ENCODE measurements around the gene NFIX. TPM values are rescaled to one million over a fixed set of nuclear protein-coding genes. Genes with fewer than 3 reads are reported as not detected.

The NFIX gene
- total RNA-seq, 4 donors from 2014 or later: 27.4 to 381 (median 78.4) TPM

GRCh38 chr19:13047374-13047773 lies 52.1 kb downstream of the NFIX start:
- no peaks in the 10 kb centered on the region for H3K27me3 ChIP-seq
- no peak overlapping the region for H3K4me3 ChIP-seq
- peak overlapping the region; percentile 22 to 67 for H3K27ac ChIP-seq
- TF ChIP-seq POLR2A (IDR thresholded peaks at IDR 0.05) (no peak), CTCF (IDR thresholded peaks at IDR 0.05) (no peak)
- no peaks in the 10 kb centered on the region for H3K36me3 ChIP-seq
- H3K4me1 ChIP-seq: peaks cover 19 to 38% of the 10 kb centered on the region in 2 donors
- no peak for DNase-seq
- intact Hi-C loops (cut with DNase I; ENCODE audit: low total_unique reads): no loop called here
- no peaks in the 10 kb centered on the region for H3K9me3 ChIP-seq

- intact Hi-C loops (cut with DNase I; ENCODE audit: low total_unique reads): no loop called here
- Histone ChIP-seq H3K4me1 (peaks cover 29 to 49% of the 10 kb centered on the region in 2 donors), H3K36me3 (no peaks in the 10 kb centered on the region), H3K4me3 (no peak overlapping the region), H3K27me3 (no peaks in the 10 kb centered on the region), H3K27ac (peak overlapping the region; percentile 98 to 100), H3K9me3 (no peaks in the 10 kb centered on the region)
- DNase-seq: no peak
- TF ChIP-seq POLR2A (IDR thresholded peaks at IDR 0.05) (no peak), CTCF (IDR thresholded peaks at IDR 0.05) (no peak)
These were observed 55.0 kb downstream of the NFIX start for GRCh38 chr19:13050274-13050673.

GRCh38 chr19:13051557-13052165 lies 56.4 kb downstream of the NFIX start:
- DNase-seq: peak; percentile 69 to 74
- H3K4me3 ChIP-seq: peak overlapping the region in 1 of 2 donors; percentile 8
- TF ChIP-seq CTCF (IDR thresholded peaks at IDR 0.05) (no peak), POLR2A (IDR thresholded peaks at IDR 0.05) (no peak)
- no peaks in the 10 kb centered on the region for H3K27me3 ChIP-seq
- H3K27ac ChIP-seq: peak overlapping the region; percentile 98 to 100
- peaks cover 31 to 52% of the 10 kb centered on the region in 2 donors for H3K4me1 ChIP-seq
- H3K36me3 ChIP-seq: no peaks in the 10 kb centered on the region
- H3K9me3 ChIP-seq: no peaks in the 10 kb centered on the region
- intact Hi-C loops (cut with DNase I; ENCODE audit: low total_unique reads): no loop called here

- intact Hi-C loops (cut with DNase I; ENCODE audit: low total_unique reads): no loop called here
- H3K4me3 ChIP-seq: no peak overlapping the region
- H3K4me1 ChIP-seq: peaks cover 34 to 62% of the 10 kb centered on the region in 2 donors
These were observed 57.3 kb downstream of the NFIX start for GRCh38 chr19:13052447-13053175.

More at GRCh38 chr19:13052447-13053175, 57.3 kb downstream of the NFIX start:
- H3K27me3 ChIP-seq: no peaks in the 10 kb centered on the region
- H3K36me3 ChIP-seq: no peaks in the 10 kb centered on the region
- TF ChIP-seq POLR2A (IDR thresholded peaks at IDR 0.05) (no peak), CTCF (IDR thresholded peaks at IDR 0.05) (no peak)
- no peak for DNase-seq
- peak overlapping the region; percentile 98 to 100 for H3K27ac ChIP-seq
- no peaks in the 10 kb centered on the region for H3K9me3 ChIP-seq
